ENCODE data around the gene ITPRID1.
"Not testable (repeated sequence)": the region's sequence is repeated elsewhere in the genome, so short reads cannot be mapped to it uniquely, and the experiment has no call there.

ITPRID1 gene

DNA sequence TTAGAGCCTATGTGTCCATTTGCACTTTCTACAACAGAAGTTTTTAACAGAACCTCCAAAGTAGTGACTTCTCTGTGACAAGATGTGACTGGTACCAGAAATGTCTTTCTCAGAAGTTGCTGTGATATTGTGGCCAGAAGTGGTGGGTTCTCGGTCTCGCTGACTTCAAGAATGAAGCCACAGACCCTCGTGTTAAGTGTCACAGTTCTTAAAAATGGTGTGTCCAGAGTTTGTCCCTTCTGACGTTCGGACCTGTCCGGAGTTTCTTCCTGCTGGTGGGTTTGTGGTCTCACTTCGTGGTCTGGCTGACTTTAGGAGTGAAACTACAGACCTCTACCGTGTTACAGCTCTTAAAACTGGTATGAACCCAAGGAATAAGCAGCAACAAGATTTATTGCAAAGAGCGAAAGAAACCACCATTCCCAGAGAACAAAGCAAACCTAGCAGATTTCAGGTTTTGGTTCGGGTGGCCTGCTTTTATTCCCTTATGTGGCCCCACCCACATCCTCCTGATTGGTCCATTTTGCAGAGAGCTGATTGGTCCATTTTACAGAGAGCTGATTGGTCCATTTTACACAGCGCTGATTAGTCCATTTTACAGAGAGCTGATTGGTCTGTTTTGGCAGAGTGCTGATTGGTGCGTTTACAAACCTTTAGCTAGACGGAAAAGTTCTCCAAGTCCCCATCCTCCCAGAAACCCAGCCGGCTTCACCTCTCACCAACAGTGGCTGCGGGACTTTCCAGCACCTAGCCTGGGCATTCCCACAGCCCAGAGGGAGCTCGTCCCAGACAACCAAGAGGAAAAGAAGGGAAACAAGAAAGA, 3.0 kb downstream of the ITPRID1 start:
- no peak for DNase-seq (ENCODE audit: low read depth in 2 of 2)

DNA sequence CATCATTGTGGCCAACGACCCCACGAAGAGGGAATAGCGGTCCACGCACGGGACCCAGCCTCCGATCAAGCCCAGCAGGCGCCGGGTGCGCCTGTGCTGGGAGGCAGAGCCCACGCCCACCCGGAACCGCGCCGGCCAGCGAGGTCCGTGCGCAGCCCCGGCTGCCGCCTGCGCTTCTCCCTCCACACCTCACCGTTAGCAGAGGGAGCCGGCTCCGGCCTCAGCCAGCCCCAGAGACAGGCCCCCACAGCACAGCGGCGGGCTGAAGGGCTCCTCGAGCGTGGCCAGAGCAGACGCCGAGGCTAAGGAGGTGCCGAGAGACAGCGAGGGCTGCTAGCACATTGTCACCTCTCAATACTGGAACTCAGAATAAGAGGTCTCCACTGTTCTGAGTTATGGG, 3.6 kb downstream of the ITPRID1 start:
- DNase-seq (ENCODE audit: low read depth in 2 of 2) = no peak

DNA sequence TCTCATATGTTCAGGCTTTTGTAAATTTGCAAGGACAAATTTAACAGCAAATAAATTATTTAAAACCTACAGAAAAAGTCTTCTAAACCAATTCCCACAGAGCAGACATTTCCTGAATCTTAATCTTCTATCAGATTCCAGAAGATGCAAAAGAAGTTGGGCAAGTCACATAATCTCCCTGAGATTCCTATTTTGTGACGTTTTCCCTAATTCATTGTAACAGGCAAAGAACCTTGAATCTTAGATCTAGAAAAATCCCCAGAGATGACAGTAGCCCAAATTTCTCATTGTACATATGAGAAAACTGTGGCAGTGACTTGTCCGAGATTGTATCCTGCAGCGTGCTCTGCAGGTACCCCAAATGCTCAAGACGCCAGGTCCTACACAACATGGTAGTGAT, 4.9 kb downstream of the ITPRID1 start:
- no peak for DNase-seq (ENCODE audit: low read depth in 2 of 2)

DNA sequence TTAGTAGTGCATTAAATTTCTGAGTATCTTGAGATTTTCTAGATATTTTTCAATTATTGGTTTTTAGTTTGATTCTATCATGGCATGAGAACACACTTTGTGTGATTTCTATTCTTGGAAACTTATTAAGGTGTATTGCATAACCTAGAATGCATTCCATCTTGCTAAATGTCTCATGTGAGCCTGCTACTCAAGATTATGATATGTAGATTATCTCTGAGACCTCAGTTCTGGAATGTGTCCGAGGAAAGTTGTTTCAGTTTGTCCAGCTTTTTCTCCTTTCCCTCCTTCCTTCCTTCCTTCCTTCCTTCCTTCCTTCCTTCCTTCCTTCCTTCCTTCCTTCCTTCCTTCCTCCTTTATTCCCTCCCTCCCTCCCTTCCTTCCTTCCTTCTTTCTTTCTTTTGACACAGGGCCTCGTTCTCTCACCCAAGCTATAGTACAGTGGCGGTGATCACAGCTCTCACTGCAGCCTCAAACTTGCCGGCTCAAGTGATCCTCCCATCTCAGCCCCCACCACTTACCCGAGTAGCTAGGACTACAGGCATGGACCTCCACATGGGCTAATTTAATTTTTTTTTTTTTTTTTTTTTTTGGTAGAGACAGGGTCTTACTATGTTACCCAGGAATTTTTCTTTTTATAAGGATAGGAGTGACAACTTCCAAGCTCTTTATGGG, 7.6 kb downstream of the ITPRID1 start:
- DNase-seq (ENCODE audit: low read depth in 2 of 2) = no peak

DNA sequence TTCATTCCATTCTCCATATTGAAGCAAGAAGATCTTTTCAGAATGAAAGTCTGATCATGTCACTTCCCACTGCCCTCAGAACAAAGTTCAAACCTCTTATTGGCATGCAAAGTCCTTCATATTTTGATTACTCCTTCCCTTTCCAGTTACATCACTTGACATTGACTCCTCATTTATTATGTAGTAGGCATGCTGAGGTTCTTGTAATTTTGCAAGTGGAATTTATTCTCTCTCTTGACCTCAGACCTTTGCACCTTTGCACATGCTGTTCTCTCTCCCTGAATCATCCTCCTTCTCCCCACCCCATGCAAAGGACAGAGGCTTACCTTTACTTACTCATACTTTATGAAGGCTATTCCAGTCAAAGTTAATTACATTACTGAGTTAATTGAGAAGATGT, 13.0 kb downstream of the ITPRID1 start:
- DNase-seq (ENCODE audit: low read depth in 2 of 2) = no peak

DNA sequence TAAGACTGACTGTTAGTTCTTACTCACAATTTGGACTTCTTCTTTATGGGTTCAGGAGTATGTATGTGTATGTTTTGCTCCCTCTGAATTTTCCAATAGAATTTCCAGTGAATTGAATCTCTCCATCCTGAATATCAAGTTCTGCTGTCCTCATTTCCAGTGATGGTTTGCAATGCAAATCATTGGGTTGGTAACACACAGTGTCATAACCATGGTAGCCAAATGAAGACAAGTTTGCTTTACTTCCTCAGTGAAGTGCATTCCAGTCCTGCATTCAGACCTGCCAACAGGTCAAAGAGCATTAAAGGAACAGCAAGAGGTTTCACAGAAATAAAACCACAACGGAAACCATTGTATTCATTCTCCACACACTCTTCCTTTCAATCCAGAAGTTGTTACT, 15.2 kb downstream of the ITPRID1 start:
- DNase-seq (ENCODE audit: low read depth in 2 of 2) = no peak

DNA sequence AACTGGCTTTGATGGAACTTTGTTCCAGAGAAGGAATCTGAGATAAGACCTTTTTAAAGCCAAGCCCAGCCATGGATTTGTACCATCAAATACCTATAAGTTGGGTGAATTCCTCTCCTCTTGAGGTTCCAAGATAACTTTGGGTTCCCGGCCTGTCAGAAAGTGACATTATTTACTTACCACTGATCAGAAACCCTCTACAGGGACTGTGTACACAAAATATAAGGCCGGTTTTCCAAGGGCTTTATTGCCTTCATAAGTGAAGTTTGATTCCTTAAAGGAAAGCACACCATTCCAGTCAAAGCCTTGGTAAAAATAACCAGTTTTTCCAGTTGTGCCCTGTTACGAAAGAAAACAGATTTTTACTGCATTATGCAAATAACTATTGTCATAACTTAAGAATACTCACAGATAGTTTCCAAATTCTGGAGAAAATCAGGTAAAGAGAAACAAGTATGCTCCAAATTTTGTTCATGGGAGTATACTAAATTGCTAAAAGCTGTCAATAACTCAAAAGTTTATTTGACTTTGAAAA, 26.8 kb downstream of the ITPRID1 start:
- DNase-seq (ENCODE audit: low read depth in 2 of 2) = not testable (repeated sequence)

DNA sequence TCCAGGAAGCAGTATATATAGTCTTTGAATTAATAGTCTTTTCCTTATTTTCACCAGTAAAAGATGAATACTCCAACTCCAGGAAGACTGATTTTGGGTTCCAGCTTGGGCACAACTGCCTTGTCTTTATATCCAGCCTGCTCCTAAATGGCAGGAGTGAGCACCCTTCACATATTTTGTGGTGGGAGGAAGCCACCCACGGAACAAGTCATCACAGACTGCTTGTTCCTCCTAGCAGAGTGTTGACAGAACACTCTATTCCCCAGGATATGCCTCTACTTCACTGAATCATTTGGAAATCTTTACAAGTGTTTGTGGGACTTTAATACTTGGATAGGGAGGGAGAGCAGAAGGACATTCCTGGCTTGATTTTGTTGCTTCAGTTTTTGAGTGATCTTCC, 31.7 kb downstream of the ITPRID1 start:
- no peak for DNase-seq (ENCODE audit: low read depth in 2 of 2)

DNA sequence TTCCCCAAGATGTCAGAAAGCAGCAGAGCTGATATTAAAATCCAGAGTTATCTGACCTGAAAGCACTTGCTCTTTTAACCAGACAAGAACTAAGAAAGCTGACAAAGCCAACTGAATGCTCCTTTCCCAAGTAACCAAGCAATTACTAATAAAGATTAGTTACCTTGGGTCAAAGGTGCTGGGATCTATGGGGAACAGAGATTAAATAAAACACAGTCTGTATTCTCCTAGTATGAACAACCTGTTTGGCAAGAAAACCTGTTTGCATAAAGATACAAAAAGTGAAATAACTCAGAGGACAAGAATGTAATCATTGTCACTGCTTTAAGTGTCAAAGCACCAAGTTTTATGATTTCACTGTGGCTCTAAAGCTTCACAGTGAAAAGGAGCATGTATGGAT, 35.7 kb downstream of the ITPRID1 start:
- no peak for DNase-seq (ENCODE audit: low read depth in 2 of 2)

DNA sequence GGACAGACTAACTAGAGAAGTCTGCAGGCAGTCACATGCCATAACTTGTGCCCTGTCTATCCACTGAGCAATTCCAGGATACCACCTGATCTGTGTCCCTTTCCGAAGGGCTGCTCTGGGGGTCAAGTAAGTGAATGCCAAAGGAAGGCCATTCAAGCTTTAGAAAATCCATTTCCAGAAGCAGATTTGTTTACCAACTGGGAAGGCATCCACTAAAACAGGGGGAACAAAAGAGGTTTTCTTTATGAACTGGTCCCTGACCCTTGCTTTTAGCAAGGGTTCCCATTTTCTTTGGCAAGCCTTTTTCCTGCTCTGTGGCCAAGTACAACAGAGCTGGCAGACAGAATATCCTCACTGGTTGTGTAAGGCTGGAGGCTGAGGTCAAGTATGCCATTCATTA, 36.5 kb downstream of the ITPRID1 start:
- DNase-seq (ENCODE audit: low read depth in 2 of 2) = no peak

DNA sequence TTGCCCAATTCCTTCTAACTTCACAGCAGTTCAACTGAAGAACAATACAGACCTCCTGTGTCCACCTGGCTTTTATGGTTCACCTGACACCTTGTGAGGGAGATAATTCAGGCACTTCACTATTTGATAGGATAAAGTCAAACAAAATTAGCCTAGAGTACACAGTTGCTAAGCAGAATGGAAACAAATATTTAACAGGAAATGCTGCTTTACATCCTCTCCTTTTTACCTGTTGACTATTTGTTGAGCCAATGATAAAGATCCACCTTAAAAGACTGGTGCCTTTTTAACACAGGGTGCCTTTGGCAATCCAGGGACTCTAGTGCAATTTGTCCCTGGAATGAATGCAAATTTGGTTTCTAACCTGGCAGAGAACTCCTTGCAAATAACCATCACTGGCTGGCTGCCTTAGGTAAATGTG, 39.8 kb downstream of the ITPRID1 start:
- no peak for DNase-seq (ENCODE audit: low read depth in 2 of 2)

DNA sequence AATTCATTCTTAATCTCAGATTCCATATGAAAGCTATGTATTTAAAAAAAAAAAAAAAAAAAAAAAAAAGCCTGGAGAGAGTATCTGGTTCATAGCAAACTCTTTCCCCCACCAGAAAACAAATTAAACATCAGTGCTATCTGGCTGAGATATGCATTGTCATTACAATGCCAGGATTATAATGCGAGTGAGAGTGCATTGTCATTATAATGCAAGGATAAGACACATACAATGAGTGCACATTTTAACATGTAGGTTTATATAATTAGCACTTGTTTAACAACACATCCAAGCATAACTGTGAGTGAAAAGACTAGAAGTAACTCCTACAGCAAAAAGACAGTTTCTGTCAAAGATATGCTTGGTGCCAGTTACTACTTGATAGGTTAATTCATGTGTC, 48.1 kb downstream of the ITPRID1 start:
- DNase-seq (ENCODE audit: low read depth in 2 of 2) = no peak

DNA sequence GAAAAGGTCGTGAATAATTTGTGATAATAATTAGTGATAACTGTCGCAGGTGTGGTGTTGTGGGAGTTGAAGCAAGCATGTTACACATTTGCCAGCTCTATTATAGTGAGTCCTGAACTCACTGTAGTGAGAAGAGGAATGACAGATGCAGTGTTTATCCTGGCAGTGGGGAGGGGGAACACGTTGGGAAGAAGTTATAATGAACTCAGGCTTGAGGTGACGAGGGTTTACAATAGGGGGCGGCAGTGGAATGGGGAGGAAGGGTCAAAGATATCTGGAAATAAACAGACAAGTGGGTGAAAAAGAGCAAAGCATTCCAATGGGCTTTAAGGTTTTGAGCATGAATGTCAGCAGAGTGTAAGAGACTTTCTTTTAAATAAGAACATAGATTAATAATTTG, 49.6 kb downstream of the ITPRID1 start:
- no peak for DNase-seq (ENCODE audit: low read depth in 2 of 2)

DNA sequence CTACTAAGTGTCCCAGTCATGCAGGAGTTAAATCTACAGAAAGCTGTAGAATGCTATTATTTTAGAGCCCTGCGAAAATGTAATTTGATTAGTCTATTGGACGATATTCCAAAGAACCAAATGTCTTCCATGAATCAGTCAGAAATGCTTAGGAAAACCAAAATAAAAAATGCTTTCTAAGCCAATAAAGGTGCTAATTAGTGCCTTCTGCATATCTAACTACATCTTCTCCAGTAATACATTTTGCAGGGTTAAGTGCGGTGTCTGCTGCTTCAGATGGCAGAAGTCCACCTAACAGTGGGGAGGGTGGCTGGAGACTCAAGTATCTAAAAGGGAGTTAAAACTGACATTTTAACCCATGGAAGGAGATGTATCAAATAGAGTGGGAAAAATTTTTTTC, 50.1 kb downstream of the ITPRID1 start:
- DNase-seq (ENCODE audit: low read depth in 2 of 2) = no peak

DNA sequence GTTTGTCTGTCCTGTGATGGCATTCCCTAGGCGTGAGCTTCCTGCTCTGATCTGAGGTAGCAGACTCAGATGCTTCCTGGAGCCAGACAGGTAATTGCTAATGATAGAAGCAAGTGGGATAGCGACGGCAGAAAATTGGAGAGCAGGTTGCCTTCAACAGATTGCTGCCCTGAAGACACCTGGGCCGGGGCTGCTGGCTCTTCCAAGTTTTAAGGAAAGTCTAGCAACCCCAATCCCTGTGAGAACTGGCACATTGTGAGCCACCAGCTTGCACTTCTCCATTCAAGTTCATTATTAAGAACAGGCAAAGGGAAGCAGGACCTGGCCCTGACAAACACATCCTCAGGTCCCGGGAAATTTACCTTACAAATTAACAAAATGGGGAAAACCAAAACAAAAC, 50.8 kb downstream of the ITPRID1 start:
- DNase-seq (ENCODE audit: low read depth in 2 of 2) = no peak

DNA sequence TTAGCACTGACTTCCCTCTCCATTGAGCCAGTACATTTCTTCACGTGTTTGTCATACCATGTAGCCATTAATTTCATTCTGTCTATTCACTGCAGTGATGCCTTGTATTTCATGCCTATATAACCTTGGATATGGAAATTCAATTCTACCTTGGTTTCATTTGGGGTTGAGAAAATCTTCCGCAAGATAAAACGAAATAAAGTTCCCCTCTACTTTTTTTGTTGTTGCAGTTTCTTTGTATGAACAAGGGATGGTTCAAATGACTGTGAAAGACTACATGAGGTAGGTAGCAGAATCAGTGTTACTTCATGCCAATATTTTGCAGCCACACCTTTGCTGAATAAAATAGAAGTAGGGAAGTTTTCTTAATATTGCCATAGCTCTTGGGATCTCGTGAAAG, 55.6 kb downstream of the ITPRID1 start:
- DNase-seq (ENCODE audit: low read depth in 2 of 2) = no peak

DNA sequence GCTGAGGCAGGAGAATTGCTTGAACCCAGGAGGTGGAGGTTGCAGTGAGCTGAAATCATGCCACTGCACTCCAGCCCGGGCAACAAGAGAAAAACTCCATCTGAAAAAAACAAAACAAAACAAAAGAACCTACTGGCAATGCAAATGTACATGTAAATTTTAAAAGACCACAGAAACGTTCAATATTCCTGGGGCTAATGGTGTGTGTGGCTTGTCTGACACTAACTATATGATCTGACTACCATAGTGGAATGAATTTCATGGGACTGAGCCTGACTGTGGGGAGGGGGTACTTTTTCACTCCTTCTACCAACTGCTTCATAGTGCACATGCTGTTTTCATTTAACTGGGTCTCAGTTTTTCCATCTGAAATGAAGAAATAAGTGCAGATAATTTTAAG, 69.6 kb downstream of the ITPRID1 start:
- DNase-seq (ENCODE audit: low read depth in 2 of 2) = no peak

DNA sequence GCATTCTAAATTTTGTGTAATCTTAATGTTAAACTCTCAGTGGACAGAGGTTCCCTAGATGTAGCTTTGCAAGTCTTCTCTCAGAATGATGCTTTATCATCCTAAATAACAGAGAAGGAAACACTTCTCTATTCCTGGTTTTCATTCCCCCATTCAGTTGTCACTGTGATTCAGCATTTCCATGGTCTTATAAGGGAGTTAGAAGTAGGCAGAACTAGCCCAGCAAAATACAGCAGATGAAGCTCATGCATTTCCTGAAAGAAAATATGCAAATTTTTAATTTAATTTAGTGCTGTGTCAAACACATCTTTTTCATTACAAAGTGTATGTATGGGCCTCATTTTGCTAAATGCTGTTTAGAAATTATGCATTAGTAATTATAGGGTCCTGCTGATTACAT, 70.1 kb downstream of the ITPRID1 start:
- no peak for DNase-seq (ENCODE audit: low read depth in 2 of 2)

DNA sequence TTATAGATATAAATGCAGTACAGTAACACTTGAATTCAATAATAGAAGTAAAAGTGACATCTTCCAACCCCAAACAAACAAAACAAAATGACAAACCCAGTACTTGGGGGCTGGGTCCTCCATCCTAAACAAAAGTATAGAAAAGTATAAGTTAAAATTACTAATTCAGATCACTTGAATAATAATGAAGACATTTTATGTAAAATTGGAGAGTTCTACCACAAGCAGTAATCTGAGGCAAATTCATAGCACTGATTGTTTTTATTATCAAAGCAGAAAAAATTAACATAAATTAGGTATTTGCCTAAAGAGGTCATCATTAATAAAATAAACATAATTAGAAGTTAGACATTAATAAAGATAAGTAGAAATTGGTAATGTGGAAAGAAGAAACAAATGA, 81.5 kb downstream of the ITPRID1 start:
- DNase-seq (ENCODE audit: low read depth in 2 of 2) = no peak

DNA sequence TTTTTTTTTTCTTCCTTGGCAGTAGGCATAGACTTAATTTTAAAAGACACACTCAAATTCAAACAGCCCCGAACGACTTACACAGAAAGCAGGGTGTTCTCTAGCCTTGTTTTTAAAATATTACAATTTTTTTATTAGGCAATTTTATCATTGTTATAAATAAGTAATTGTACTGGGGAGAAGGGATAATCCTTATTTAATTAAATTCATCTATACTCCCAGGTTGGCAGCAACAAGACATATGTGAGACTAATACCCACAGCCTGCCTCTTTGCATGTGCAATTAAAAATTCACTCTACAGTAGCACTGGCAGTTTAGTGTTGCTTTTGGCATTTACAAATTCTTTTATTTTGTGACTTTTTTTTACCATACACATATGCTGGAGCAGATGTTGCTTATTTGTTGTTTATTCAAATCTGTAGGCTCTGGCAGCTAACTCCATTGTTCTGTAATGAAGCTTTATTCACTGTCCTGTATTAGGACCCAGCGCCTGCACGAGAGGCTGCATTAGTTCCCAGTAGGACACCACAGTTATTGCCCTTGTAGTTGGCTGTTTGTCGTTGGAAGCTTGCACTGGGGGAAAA, 88.2 kb downstream of the ITPRID1 start:
- DNase-seq (ENCODE audit: low read depth in 2 of 2) = no peak

DNA sequence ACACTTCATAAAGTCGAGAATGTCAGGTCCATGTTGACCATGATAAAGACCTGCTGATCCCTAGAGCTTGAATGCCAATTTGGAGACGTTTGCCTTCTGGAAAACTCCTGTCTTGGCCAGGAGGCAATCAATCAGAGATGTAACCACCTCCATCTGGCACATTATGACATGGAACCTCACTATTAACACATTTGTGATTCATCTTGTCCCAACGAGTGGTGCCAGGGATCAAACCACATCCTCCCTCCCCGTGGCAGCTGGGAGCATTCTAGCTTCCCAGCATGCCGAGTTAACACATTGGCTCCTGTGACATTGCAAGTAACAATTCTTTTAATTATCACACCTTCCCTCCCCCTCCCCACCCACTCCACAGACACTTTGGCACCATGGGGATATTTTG, 89.2 kb downstream of the ITPRID1 start:
- DNase-seq (ENCODE audit: low read depth in 2 of 2) = no peak

DNA sequence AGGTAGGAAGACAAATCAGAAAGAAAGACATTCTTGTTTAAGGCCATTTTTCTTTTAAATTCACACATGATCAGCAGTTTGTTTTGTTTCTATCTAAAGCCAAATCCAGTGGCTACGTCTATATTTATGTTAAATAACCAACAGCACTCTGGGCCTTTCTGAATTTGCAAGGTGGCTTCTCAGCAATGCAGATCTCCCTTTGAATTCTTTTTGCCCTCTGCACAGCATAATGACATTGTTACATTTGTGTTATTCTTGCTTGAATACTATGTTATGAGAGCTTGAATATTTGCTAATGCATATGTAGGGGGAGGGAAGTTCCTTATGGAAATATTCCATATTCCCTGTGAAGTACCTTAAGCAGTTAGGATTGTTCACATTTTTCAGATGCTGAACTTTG, 99.7 kb downstream of the ITPRID1 start:
- DNase-seq (ENCODE audit: low read depth in 2 of 2) = no peak

DNA sequence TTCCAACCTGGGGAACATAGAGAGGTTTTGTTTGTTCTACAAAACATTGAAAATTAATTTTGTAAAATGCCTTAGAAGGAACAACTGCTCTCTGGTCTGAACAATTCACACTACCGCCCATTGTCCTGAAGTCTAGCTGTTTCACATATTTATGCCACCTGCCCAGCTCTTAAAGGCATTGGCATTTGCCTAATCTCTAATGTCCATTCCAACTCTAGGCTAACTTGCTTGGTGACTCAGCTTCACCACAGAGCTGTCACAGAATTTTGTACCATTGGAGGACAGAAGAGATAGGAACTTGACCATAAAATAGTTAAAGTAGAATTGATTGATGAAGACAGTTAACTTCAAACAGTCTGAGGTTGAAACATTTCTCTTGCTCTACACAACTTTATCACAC, 119.6 kb downstream of the ITPRID1 start:
- DNase-seq (ENCODE audit: low read depth in 2 of 2) = no peak
